WI38 (cell line): Measurements from ENCODE around the gene TPP2.

Source experiments
- H3K4me3 ChIP-seq: 2 replicates; pipeline ENCODE4 v1.5.1; 2011; ENCODE audit warnings: low read depth, mild to moderate bottlenecking, control low read depth, low read length
- CTCF ChIP-seq: IDR thresholded peaks from 2 replicates; pipeline ENCODE4 v1.5.1; 2012; ENCODE audit warnings: low read depth, mild to moderate bottlenecking, control low read depth, low read length

Gene TPP2

GRCh38 chr13:102715447-102715846, 118.7 kb downstream of the TPP2 start:
- no peak for TF ChIP-seq CTCF

GRCh38 chr13:102718746-102719145, 122.0 kb downstream of the TPP2 start:
- no peak for TF ChIP-seq CTCF
- H3K4me3 ChIP-seq, result no peak overlapping the region

More at GRCh38 chr13:102715447-102715846, 118.7 kb downstream of the TPP2 start:
- no peak overlapping the region for H3K4me3 ChIP-seq

GRCh38 chr13:102721800-102722231, 125.0 kb downstream of the TPP2 start:
- TF ChIP-seq CTCF, result no peak

GRCh38 chr13:102724923-102725322, 128.1 kb downstream of the TPP2 start:
- H3K4me3 ChIP-seq, result no peak overlapping the region
- TF ChIP-seq CTCF, result peak; percentile 21; the same call in 1 of the 2 replicates

More at GRCh38 chr13:102721800-102722231, 125.0 kb downstream of the TPP2 start:
- no peak overlapping the region for H3K4me3 ChIP-seq

- TF ChIP-seq CTCF, result no peak
- no peak overlapping the region for H3K4me3 ChIP-seq
Measured at GRCh38 chr13:102726430-102726829, 129.6 kb downstream of the TPP2 start.
